NCI-H1694 (cell line): Measurements from ENCODE around the gene MOB1A.
"Not testable (repeated sequence)": the region's sequence is repeated elsewhere in the genome, so short reads cannot be mapped to it uniquely, and the experiment has no call there.

Source experiments
- DNase-seq: peaks from one replicate; lab custom pipeline; 2025; lab: John Stamatoyannopoulos, UW

Gene MOB1A

DNA sequence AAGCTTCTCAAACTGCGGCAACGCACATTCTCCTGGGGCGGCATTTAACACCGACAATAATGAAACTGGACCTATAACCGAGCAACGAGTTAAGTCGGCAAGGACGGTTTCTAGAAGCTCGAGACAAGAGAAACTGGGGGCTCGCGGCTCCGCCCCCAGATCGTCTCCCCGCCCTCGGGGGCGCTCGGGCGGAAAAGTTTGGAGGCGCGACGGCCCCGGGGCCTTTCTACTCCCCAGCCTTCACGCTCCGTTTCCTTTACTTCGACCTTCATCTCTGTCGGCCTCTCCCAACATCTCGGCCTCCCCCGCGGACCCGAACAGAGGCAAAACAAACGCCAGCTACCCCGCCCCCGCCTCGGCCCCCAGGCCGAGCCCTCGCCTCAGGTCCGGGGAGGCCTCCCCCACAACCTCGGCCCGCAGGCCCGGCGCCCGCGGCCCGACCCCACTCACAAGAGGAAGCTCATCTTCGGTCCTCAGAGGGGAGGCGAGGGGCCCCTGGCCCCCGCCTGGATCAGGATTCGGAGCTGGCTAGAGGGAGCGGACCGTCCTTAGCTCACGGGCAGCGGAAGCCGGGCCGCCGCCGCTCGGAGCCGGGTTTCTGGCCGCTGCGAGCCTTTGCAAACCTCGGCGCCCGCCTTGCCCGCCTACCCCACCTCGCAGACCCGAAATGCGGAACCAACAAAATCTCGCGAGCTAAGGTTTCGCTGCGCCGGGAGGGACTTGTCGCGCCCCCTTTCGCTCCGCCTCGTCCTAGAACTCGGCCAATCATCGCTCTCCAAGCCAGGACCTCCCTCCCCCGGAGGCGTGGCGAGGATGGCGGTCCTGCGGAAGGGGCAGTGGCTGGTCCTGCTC is at the start of gene MOB1A:
TSS of gene MOB1A (minus strand) at position 669 of the 852 bp plus-strand sequence. CDS start at position 464, 205 bp downstream.
- DNase-seq, result peak; percentile 98

DNA sequence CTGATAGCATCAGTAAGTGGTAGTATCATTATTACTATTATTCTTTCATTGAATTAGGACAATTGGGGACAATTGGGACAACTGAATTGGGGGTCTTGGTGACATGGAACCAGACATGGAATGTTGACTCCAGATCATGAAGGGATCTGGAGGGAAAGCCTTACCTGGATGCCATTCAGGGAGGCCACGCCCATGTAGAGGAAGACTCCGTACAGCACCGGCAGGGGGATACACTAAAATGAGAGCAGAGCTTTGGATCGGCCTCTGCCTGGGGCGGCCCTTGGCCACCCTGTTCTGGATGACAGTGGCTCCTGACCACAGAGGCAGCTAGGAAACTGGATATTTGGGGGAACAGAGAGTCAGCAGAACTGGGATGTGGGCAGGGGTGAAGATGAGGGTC is 49.0 kb upstream of the MOB1A start:
- no peak for DNase-seq

DNA sequence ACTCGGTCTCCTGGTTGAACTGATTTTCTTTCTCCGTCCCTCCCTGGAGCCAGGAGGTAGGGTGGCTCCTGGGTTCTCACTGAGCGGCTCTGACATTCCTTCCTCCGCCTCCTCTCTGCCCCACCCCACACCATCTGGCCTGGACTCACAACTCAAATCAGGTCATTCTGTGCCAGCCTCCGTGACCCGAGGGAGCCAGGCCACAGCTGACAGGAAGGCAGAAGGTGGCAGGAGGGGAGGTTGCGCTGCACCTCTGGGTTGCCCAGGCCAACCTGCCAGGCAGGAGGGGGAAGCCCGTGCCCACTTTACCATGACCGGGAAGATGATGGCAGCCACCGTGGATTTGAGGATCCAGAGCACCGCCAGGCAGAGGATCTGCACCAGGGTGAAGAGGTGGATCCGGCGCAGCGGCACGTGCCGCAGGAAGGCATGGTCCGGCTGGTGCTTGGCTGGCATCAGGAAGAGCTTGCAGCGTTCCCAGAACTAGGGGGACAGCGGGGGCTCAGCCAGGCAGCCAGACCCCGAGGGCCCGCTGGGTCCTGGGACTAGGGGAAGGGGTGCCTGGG is 48.1 kb upstream of the MOB1A start:
- DNase-seq, result no peak

DNA sequence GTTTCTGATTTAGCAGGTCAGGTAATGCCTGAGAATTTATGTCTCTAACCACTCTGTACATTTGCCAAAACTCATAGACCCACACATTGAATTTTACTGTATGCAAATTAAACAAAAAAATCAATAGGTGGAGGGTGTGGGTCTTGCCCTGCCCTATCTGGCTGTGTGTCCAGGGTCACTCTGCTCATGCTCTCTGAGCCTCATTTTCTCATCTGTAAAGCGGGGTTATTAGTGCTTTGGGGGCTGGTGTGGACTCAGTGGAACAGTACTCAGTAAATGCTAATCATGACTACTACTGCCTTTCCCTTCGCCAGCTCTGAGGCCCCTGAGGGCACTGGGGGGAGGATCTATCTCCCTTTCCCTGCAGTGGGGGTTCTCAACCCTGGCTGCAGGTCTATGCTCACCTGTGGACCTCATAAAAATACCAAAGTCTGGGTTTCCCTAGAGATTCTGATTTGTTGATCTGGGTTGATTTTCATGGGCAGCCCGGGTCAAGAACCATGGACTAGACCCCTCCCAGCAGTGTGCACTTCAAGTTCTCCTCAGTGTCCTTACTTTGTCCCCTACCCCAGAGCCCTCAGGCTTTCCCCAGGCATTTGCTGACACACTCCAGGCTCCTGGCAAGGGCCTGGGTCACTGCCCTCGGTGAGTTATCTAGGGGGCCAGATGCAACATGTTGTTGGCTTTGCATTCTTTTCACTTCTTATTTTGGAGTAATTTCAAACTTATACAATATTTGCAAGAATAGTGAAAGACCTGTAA is 47.2 kb upstream of the MOB1A start:
- no peak for DNase-seq

DNA sequence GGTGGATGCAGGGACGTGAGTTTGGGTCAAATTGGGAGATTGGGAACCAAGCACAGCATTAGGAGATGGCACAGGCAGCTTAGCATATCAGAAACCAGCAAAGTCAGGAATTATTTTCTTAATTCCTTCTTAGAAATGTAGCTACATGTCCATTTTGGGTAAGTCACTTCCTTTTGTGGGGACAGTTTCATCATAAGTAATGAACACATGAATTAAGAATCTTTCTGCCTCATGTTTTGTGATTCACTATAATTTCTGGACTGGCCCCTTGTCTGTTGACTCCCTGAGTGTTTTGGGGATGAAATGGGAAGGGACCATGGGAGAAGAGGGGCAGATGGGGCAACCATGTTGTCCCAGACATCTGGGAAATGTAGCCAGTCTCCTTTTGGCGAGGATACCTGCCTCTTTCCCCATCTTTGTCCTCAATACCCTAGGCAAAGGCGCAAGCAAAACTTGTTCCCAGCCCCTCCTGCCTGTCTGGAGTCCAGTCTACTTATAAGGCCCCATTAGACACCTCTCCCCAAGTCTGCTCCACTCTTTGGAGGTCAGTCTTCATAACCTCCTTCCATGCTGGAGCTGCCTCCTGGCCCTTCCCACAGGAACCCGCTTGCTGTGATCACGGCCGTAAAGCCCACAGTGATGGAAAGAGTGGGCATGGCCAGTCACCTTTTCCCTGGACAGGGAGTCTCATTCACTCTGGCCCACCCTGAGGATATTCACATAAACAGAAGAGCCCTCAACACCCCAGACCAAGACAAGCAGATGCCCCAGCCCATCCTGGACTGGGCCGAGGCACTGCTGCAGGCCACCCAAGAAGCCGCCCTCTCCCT is 45.5 kb upstream of the MOB1A start:
- no peak for DNase-seq

DNA sequence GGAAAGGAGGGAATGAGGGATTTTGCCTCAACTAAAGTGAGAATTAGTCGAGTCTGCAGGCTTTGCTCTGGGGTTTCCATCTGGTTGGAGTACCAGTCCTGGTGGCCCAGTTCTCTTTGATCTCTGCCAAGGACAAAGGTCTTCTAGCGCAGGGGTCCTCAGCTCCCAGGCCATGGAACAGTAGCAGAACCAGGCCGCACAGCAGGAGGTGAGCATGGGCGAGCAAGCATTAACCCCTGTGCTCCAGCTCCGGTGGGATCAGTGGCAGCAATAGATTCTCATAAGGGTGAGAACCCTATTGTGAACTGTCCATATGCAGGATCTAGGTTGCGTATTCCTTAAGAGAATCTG is 43.6 kb upstream of the MOB1A start:
- DNase-seq, result no peak

DNA sequence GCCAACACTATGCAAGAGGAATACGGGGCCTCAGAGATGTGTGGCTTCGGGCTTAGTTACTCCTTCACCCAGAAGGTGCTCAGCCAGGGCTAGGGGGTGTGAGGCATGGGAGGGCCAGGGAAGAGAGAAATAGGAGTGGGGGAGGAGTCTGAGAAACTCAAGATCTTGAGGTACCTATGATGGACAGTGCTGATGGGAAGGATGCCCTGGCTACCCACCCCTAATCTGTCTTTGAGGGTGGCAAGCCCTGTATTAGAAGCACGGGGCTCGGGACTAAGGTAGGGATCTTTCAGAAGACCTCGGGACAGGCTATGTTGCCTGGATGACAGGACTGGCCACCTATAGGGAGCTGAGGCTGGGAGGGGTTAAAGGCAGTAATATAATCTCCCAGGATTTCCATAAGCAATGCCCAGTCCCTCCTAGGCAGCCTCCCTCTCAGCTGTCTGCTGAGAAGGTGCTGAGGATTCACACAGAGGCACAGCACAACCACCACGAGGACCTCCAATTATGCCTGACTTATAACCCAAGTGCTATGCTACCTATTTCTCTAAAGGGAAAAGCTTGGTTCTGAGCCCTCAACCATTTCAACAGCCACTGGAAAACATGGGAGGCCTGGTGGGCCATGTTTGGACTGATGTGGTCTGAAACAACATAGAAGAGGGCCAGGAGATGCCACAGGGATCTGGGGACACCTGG is 43.1 kb upstream of the MOB1A start:
- no peak for DNase-seq

DNA sequence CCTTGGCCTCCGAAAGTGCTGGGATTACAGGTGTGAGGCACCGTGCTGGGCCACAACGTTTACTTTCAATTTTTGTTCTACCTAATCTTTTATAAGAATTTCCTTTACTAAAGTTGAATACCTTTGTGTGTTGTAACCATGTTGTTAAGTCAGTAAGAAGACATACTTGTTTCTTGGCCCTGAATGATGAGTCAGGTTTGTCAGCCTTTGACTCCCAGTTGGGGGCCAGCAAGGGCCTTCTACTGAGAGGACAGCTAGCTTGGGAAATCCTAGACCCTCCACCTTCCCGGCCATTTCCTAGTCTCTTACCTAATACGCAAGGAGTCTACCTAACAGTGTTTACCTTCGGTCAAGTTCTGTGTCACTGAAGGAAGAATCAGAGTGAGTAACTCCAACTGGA is 42.4 kb upstream of the MOB1A start:
- DNase-seq, result no peak

DNA sequence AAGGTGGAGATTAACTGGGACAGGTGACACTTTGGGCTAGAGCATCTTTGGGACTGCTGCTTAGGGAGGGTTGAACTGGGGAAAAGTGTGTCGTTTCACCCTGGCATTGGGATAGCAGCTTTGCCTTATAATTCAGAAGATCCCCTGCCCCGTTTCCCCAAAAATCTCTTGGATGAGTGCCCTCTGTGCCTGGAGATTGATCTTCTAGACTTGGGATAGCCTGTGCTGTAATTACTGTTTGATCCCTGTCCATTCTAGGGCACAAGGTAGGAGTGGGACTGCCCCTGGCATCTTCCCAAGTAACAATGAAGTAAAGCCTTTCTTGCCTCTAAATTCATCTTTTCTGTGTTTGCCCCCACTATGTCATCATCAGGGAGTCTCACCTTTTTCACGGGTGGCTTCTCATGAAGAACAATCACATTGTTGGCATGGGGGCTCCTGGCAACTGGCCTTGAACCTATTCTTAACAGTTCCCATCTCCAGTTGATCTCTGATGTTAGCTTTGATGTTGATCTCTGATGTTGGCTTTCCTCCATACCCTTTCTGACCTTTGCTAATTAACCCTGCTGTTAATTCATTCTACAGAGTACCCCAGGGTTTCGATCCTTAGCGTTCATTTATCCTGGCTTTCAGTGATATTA is 41.3 kb upstream of the MOB1A start:
- no peak for DNase-seq

DNA sequence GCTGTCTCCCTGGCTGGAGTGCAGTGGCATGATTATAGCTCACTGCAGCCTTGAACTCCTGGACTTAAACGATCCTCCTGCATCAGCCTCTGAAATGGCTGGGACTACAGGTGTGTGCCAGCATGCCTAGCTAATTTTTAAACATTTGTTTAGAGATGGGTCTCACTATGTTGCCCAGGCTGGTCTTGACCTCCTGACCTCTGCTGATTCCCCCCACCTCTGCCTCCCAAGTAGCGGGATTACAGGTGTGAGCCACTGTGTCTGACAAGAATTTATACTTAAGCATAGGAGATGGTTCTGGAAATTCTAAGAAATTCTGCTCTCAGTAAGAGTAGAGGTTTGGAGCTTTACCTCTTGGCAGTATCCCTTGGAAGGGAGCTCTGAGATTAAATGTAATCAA is 38.0 kb upstream of the MOB1A start:
- no peak for DNase-seq

DNA sequence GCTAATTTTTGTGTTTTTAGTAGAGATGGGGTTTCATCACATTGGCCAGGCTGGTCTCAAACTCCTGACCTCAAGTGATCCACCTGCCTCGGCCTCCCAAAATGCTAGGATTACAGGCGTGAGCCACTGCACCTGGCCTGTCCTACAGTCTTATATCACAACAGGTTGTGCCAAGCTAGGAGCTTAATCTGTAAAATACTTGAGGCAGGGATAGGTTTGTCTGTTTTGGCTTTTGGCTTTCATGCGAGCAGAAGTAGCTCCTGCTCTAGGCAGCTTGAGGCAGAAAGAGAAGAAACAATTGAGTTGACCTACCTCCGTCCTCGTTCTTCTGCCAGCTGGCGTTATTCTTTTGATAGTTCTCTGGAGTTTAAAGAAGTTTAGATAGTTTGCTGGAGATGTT is 37.1 kb upstream of the MOB1A start:
- DNase-seq, result not testable (repeated sequence)

DNA sequence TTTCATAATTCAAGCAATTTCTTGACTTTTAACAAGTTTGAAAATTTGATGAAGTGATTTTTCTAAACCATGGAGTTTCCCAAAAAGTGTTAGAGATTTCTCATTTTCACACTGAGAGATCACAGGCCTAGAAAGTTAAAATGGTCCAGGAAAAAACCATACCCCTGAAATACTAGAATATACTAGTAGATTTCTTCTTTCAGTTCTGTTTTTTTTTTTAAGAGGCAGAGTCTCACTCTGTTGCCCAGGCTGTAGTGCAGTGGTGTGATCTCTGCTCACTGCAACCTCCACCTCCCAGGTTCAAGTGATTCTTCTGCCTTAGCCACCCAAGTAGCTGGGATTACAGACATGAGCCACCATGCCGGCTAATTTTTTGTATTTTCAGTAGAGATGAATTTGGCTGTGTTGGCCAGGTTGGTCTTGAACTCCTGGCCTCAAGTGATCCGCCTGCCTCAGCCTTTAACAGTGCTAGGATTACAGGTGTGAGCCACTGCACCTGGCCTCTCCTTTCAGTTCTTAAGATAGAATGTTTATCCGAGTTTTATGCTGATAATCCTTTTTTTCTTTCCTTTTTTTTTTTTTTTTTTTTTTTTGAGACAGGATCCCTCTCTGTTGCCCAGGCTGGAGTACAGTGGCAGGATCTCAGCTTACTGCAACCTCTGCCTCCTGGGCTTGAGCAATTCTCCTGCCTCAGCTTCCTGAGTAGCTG is 34.2 kb upstream of the MOB1A start:
- no peak for DNase-seq

DNA sequence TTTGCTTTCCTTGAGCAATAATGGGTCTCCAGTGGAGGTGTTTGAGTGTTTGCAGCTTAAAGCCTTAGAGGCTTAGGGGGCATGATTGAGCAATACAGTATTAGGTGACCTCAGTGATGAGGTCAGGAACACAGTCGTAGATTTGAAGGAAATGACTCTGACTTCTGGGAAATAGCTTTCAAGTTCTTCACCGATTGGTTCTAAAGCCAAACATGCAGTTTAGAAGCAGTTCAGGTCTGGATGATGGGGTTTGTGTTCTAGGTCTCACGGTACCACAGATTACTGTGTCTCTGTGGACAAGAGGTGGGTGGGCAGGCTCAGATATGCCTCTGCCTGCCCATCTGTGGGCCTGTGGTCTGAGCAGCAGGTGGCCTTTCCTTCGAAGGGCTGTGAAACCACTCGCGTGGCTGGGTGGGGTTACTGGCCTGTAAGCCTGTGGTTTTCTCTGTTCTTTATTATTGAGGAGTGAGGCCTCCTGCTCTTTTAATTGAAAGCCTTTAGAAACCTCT is 27.6 kb upstream of the MOB1A start:
- no peak for DNase-seq

DNA sequence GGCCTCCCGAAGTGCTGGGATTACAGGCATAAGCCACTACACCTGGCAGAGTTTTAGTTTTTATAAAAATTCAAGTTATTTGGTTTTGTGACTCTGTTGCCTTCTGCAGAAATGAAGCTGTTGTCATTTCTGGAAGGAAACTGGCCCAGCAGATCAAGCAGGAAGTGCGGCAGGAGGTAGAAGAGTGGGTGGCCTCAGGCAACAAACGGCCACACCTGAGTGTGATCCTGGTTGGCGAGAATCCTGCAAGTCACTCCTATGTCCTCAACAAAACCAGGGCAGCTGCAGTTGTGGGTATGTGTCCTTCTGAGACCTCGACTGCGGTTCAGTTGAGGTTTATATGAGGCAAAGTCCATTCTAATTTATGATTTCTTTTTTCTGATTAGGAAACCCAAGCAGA is 26.9 kb upstream of the MOB1A start:
- no peak for DNase-seq

DNA sequence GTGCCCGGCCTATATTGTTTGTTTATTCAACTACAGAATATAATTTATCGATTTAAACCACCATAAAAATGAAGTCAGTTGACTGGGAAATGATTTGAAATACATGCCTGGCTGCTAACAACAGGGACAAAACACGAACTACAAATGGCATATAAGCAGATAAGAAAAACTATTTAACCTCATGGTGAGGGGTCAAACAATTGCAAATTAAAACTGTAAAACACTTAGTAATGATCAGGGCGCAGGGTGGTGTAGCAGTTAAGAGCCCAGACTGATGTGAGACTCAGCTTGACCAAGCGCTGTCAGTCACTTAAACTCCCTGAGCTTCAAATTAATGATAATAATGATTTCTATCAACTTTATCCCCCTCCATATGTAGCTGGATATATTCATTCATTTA is 26.4 kb upstream of the MOB1A start:
- DNase-seq, result no peak

DNA sequence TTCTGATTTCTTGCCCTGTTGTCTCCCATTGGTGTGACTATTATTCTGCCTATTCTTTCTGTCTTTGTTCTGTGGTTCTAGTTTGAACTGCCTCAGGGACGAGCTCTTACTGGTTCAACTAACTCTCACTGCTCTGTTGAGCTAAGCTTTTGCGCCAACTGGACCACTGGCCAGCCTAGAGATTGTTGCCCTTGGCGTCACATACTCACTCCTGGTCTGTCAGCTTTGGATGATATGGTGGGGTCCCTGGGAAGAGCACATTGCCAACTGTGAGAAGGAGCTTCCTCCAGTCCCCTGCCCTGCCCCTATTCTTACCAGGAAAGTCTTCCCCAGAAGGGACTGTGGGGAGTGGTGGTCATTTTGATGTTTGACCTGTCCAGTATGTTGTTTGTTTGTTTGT is 25.8 kb upstream of the MOB1A start:
- no peak for DNase-seq

DNA sequence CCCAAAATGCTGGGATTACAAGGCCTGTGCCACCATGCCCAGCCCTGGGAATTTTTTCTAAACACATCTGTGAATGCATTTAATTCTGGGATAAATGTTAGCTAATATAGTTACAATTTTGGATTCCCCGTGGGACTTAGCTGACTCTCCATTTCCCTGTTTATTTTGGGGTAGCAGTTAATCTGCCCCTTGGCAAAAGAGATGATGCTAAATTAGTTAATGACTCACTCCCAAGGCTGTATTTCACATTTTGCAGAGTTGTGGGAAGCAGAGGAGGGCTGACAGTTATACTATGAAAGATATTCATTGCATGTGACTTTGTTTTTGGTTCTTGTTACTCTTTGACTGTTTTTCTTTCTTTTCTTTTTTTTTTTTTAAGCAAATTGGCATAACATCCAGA is 22.9 kb upstream of the MOB1A start:
- no peak for DNase-seq

DNA sequence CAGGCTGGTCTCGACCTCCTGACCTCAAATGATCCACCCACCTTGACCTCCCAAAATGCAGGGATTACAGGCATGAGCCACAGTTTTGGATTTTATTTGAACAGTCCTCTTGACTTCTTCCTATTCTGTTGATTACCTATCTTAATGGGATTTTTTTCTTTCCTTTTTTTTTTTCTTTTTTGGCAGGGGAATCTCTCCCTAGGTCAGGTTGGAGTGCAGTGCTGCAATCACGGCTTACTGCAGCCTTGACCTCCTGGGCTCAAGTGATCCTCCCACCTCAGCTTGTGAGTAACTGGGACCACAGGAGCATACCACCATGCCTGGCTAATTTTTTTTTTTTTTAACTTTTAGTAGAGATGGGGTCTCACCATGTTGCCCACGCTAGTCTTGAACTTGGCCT is 22.5 kb upstream of the MOB1A start:
- DNase-seq, result no peak

DNA sequence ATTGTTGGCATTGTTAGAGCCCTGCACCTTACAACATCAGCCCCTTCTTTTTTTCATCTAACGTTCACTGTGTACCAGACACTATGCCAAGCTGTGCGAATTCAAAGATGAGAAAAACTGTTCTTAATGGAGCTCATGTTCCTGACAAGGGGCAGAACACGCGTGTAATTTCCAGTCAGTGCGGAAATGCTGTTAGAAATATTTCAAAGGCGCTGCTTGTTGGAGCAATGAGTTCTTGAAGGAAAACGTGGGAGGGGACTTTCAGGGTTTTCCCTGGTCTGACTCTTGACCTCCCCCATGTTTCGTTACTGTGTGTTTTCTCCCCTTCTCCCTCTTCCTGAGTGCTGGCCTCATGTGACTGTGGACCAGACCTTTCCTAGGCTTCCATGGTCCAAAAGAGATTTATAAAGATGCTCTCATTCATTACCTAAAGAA is 21.2 kb upstream of the MOB1A start:
- no peak for DNase-seq

DNA sequence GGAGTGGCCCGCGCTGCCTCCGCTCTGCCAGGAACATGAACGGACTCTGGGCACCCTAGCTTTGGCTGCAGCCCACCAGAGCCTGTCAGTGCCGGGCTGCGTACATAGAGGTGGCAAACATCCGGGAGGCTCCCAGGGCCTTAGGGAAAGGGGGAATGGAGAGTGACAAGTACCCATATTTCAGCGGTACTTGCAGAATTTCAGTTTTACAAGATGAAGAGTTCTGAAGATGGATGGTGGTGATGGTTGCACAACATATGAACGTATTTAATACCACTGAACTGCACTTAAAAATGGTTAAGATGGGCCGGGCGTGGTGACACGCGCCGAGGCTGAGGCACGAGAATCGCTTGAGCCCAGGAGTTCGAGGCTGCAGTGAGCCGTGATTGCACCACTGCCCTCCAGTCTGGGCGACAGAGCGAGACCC is 20.6 kb upstream of the MOB1A start:
- DNase-seq, result no peak
